ENCODE measurements around the gene DCST1. TPM values are rescaled to one million over a fixed set of nuclear protein-coding genes. Genes with fewer than 3 reads are reported as not detected.

Gene DCST1
- total and polyA plus RNA-seq, 2 of the 13 experiments (the other 11 are each of a cell fraction or from before 2014, with no cell fraction given), result 0.04 TPM; not detected in 1

- no peak for TF ChIP-seq MNT (IDR thresholded peaks at IDR 0.05)
- no peak for TF ChIP-seq SP1 (IDR thresholded peaks at IDR 0.05)
- no peak for TF ChIP-seq SP1 (CRISPR knock-in tag; IDR thresholded peaks at IDR 0.05)
- no peak for TF ChIP-seq PPARG (CRISPR knock-in tag; conservative IDR thresholded peaks at IDR 0.05)
- TF ChIP-seq SOX5 (CRISPR knock-in tag; IDR thresholded peaks at IDR 0.05; ENCODE audit: borderline replicate concordance), result no peak
- TF ChIP-seq ZNF512B (CRISPR knock-in tag; IDR thresholded peaks at IDR 0.05; ENCODE audit: borderline replicate concordance), result no peak
- no peak for TF ChIP-seq ZNF589 (CRISPR knock-in tag; conservative IDR thresholded peaks at IDR 0.05)
- no peak for TF ChIP-seq RFX5 (IDR thresholded peaks at IDR 0.05; ENCODE audit: low read depth, low read length)
- TF ChIP-seq ZNF614 (CRISPR knock-in tag; IDR thresholded peaks at IDR 0.05; ENCODE audit: borderline replicate concordance), result no peak
- no peak for TF ChIP-seq RFXAP (CRISPR knock-in tag; IDR thresholded peaks at IDR 0.05; ENCODE audit: borderline replicate concordance)
These were observed 59.0 kb downstream of the DCST1 start (continued) for GRCh38 chr1:155092641-155093040.
